GM19043 (cell line): Measurements from ENCODE around the gene UNC80.

Experiments
- ATAC-seq: cut with Tn5 transposase; IDR thresholded peaks from one replicate; pipeline ENCODE4 v1.9.1; 2021; ENCODE audit warnings: low read depth; ENCODE audit not compliant: unreplicated experiment

The UNC80 gene

GRCh38 chr2:209805351-209805750, 33.7 kb downstream of the UNC80 start:
- no peak for ATAC-seq

- ATAC-seq = no peak
Observed at GRCh38 chr2:209806318-209806717, 34.7 kb downstream of the UNC80 start.

- no peak for ATAC-seq
Observed at GRCh38 chr2:209808521-209808920, 36.9 kb downstream of the UNC80 start.

- no peak for ATAC-seq
Observed at GRCh38 chr2:209809256-209809655, 37.6 kb downstream of the UNC80 start.

- ATAC-seq = no peak
Observed at GRCh38 chr2:209817844-209818271, 46.2 kb downstream of the UNC80 start.

- no peak for ATAC-seq
Observed at GRCh38 chr2:209818939-209819338, 47.3 kb downstream of the UNC80 start.

- no peak for ATAC-seq
Observed at GRCh38 chr2:209821806-209822205, 50.2 kb downstream of the UNC80 start.

- ATAC-seq = no peak
Observed at GRCh38 chr2:209823484-209823883, 51.9 kb downstream of the UNC80 start.

GRCh38 chr2:209824391-209824790, 52.8 kb downstream of the UNC80 start:
- ATAC-seq = no peak

- ATAC-seq = no peak
Observed at GRCh38 chr2:209830722-209831465, 59.3 kb downstream of the UNC80 start.

GRCh38 chr2:209834767-209835166, 63.1 kb downstream of the UNC80 start:
- ATAC-seq = no peak

- no peak for ATAC-seq
Observed at GRCh38 chr2:209840434-209840833, 68.8 kb downstream of the UNC80 start.

GRCh38 chr2:209845666-209846065, 74.0 kb downstream of the UNC80 start:
- no peak for ATAC-seq

GRCh38 chr2:209864716-209865295, 93.2 kb downstream of the UNC80 start:
- no peak for ATAC-seq

GRCh38 chr2:209868271-209868994, 96.8 kb downstream of the UNC80 start:
- ATAC-seq = no peak

GRCh38 chr2:209870067-209870466, 98.4 kb downstream of the UNC80 start:
- no peak for ATAC-seq

GRCh38 chr2:209872675-209873074, 101.0 kb downstream of the UNC80 start:
- no peak for ATAC-seq

- ATAC-seq = no peak
Observed at GRCh38 chr2:209875270-209875669, 103.6 kb downstream of the UNC80 start.

GRCh38 chr2:209876211-209876610, 104.6 kb downstream of the UNC80 start:
- ATAC-seq = no peak

- no peak for ATAC-seq
Observed at GRCh38 chr2:209878701-209879100, 107.1 kb downstream of the UNC80 start.

GRCh38 chr2:209900638-209901037, 129.0 kb downstream of the UNC80 start:
- ATAC-seq = no peak

- no peak for ATAC-seq
Observed at GRCh38 chr2:209901172-209901571, 129.5 kb downstream of the UNC80 start.
